Measurements from ENCODE around the gene WNT6. TPM values are rescaled to one million over a fixed set of nuclear protein-coding genes. Genes with fewer than 3 reads are reported as not detected.

WNT6 gene
- total and polyA plus RNA-seq, 4 donors, result 1.6 to 9.7 (median 4.1) TPM

DNA sequence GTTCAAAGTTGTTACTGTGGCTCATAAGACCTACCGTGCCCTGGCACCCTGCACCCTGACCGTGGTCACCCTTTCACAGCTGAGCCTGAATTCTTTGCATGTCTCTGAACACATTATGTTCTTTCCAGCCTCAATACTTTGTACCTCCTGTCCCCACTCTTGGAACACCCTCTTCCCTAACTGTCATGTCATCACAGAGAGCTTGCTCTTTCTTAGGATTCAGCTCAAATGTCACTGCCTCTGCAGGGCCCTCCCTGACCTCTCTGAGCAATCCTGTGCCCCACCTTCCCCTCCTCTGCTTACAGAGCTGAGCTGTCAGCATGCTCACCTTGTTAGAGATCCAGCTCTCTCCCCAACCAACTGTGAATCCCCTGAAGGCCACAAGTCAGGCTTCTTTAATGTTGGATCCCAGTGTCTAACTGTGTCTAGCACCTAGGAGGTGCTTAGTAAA is 43.0 kb upstream of the WNT6 start:
- no peaks in the 10 kb centered on the region for H3K27me3 ChIP-seq (ENCODE audit: control insufficient read depth, insufficient read depth, low read length)
- DNase-seq (ENCODE audit: low read depth in 4 of 6, low spot score in 6 of 6), result no peak
- no peak overlapping the region for H3K4me3 ChIP-seq (ENCODE audit: low read depth, low read length)
- no peaks in the 10 kb centered on the region for H3K4me1 ChIP-seq (ENCODE audit: control insufficient read depth, insufficient read depth, low read length)
- H3K36me3 ChIP-seq (ENCODE audit: control insufficient read depth, insufficient read depth, low read length), result peaks cover 20% of the 10 kb centered on the region
- H3K27ac ChIP-seq (ENCODE audit: low read depth, low read length), result no peak overlapping the region
- 83% methylated on average over 2 of the region's 2 CpGs for WGBS (ENCODE audit: insufficient coverage)
- no peaks in the 10 kb centered on the region for H3K9me3 ChIP-seq (ENCODE audit: control insufficient read depth, insufficient read depth, low read length)

DNA sequence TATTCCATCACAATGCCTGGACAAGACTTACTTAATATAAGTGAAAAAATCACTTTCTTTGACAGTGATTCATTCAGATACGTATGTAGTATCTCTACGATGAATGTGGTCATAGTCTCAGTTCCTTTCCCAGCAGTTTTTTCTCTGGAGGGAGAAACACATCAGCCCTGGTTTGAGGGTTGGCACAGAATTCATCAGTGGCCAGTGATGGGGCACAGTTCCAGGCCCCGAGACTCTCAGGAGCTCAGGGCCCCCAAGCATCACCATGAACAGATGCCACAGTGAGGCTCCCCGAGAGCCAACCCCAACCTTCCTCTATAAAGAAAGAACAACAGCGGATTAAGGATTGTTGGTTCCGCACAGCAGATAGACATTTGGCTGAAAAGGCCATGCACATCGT is 40.5 kb upstream of the WNT6 start:
- peaks cover 8% of the 10 kb centered on the region for H3K36me3 ChIP-seq (ENCODE audit: control insufficient read depth, insufficient read depth, low read length)
- no peak for DNase-seq (ENCODE audit: low read depth in 4 of 6, low spot score in 6 of 6)

DNA sequence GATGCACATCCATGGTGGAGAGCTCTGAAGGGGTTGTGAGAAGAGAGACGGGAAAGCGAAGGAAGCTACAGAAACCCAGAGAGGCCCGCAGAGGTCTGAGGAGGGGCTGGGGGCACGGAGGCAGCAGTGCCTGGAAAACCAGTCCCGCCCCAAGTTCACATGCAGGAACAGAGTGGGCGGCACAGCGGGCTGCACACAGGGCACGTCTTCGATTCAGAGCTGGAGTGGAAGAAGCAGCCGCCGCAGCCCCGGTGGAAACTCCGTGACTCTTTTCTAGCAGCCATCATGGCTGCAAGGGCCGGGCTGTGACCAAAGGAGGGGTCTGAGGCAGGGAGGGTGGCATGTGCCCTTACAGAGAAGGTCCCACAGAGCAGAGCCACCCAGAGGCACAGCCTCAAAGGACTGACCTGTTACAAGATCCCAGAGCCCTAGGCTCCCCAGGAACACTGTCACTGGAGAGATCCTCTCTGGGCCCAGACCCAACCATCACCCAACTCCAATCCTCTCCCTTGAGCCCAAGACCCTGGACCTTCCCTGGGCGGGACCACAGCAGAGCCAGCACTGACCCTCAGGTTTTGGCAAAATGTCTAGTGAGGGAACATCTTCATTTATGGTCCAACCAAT is 38.7 kb upstream of the WNT6 start:
- Histone ChIP-seq H3K27ac (ENCODE audit: low read depth, low read length) (no peak overlapping the region), H3K27me3 (ENCODE audit: control insufficient read depth, insufficient read depth, low read length) (no peaks in the 10 kb centered on the region), H3K36me3 (ENCODE audit: control insufficient read depth, insufficient read depth, low read length) (no peaks in the 10 kb centered on the region), H3K4me3 (ENCODE audit: low read depth, low read length) (no peak overlapping the region), H3K4me1 (ENCODE audit: control insufficient read depth, insufficient read depth, low read length) (no peaks in the 10 kb centered on the region), H3K9me3 (ENCODE audit: control insufficient read depth, insufficient read depth, low read length) (no peaks in the 10 kb centered on the region)
- no peak for DNase-seq (ENCODE audit: low read depth in 4 of 6, low spot score in 6 of 6)
- WGBS (ENCODE audit: insufficient coverage), result 93% methylated on average over 15 of the region's 15 CpGs

More for the DNA sequence above, 40.5 kb upstream of the WNT6 start:
- Histone ChIP-seq H3K4me1 (ENCODE audit: control insufficient read depth, insufficient read depth, low read length) (no peaks in the 10 kb centered on the region), H3K27me3 (ENCODE audit: control insufficient read depth, insufficient read depth, low read length) (no peaks in the 10 kb centered on the region), H3K27ac (ENCODE audit: low read depth, low read length) (no peak overlapping the region), H3K9me3 (ENCODE audit: control insufficient read depth, insufficient read depth, low read length) (no peaks in the 10 kb centered on the region), H3K4me3 (ENCODE audit: low read depth, low read length) (no peak overlapping the region)
- 80% methylated on average over 6 of the region's 7 CpGs for WGBS (ENCODE audit: insufficient coverage)

DNA sequence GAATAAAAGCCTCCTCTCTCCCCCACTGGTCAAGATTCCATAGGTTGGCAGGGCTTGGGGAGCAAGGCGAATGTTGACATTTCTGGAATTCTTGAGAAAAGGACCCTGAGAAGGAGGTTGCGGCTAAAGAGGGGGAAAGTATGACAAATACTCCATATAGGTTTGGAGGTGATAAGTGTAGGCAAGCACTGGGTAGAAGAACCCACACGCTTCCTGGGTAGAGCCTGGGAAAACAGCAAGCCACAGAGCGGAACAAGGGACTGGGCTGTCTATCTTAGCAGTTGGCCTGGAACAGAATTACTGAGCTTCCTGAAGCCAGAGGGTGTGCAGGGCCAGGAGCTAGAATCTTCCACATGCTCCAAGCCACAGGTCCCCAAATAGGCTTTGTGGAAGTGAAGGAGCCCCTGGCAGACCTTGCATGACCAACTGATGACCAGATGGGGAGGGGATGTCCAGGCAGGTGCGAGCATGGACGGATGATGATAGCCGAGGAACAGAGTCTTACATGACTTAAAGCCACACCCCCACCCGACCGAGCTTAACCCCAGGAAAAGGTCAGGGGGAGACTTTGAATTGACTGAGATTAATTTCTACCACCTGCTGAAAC is 37.9 kb upstream of the WNT6 start:
- no peaks in the 10 kb centered on the region for H3K27me3 ChIP-seq (ENCODE audit: control insufficient read depth, insufficient read depth, low read length)
- H3K36me3 ChIP-seq (ENCODE audit: control insufficient read depth, insufficient read depth, low read length), result no peaks in the 10 kb centered on the region
- no peaks in the 10 kb centered on the region for H3K4me1 ChIP-seq (ENCODE audit: control insufficient read depth, insufficient read depth, low read length)
- WGBS (ENCODE audit: insufficient coverage), result 91% methylated on average over 7 of the region's 9 CpGs
- H3K4me3 ChIP-seq (ENCODE audit: low read depth, low read length), result no peak overlapping the region
- H3K27ac ChIP-seq (ENCODE audit: low read depth, low read length), result no peak overlapping the region
- H3K9me3 ChIP-seq (ENCODE audit: control insufficient read depth, insufficient read depth, low read length), result no peaks in the 10 kb centered on the region
- no peak for DNase-seq (ENCODE audit: low read depth in 4 of 6, low spot score in 6 of 6)

DNA sequence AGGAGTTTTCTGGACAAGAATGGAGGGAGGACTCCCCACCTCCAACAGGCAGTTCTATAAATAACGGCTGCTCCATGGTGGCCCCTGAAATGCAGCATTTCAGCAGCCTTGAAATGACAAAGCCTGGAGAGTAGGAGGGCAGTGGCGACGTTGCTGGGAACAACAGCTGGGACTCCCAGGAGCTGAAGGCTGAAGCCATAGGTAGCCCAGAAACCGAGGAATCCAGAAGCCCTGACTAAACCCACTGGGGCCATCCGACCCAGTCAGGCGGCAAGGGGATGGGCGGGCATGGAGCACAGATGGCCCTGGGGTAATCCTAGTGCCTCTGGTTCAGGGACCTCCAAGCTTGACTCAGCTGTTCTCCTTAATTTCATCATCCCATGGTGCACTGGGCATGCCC is 37.0 kb upstream of the WNT6 start:
- Histone ChIP-seq H3K27me3 (ENCODE audit: control insufficient read depth, insufficient read depth, low read length) (no peaks in the 10 kb centered on the region), H3K4me3 (ENCODE audit: low read depth, low read length) (no peak overlapping the region), H3K4me1 (ENCODE audit: control insufficient read depth, insufficient read depth, low read length) (no peaks in the 10 kb centered on the region), H3K9me3 (ENCODE audit: control insufficient read depth, insufficient read depth, low read length) (no peaks in the 10 kb centered on the region), H3K36me3 (ENCODE audit: control insufficient read depth, insufficient read depth, low read length) (no peaks in the 10 kb centered on the region), H3K27ac (ENCODE audit: low read depth, low read length) (no peak overlapping the region)
- DNase-seq (ENCODE audit: low read depth in 4 of 6, low spot score in 6 of 6), result no peak
- 65% methylated on average over 6 of the region's 7 CpGs for WGBS (ENCODE audit: insufficient coverage)

DNA sequence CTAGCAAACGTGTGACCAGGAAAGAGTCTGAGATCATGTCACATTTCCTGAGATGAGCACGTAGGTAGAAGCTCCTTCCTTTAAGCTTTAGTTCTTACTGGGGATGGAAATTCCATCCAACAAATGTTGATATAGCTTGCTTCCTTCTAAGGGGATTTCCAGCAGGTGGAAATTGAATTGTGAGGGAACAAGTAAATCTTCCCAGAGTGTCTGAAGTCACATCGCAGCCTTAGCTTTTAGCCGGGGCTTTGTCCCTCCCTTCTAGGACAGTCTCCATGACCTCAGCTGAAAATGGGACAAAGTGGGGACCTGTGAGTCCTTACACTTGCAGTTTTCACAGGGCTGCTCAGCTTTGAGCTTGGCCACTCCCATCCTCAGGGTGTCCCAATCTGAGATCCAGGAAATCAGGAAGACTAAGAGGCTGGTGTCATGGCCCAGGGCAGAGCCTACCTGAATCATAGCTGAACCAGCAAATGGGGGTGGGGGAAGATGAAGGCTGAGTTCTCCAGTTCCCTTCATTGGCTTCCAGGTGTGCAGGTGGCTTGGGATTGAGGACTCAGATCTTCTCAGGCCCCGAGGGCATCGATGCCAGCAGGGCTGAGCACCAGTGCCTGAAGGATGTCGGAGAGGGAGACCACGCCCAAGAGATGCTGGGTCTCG is 36.3 kb upstream of the WNT6 start:
- 85% methylated on average over 8 of the region's 9 CpGs for WGBS (ENCODE audit: insufficient coverage)
- Histone ChIP-seq H3K27me3 (ENCODE audit: control insufficient read depth, insufficient read depth, low read length) (no peaks in the 10 kb centered on the region), H3K36me3 (ENCODE audit: control insufficient read depth, insufficient read depth, low read length) (no peaks in the 10 kb centered on the region), H3K9me3 (ENCODE audit: control insufficient read depth, insufficient read depth, low read length) (no peaks in the 10 kb centered on the region), H3K4me1 (ENCODE audit: control insufficient read depth, insufficient read depth, low read length) (no peaks in the 10 kb centered on the region), H3K4me3 (ENCODE audit: low read depth, low read length) (no peak overlapping the region), H3K27ac (ENCODE audit: low read depth, low read length) (no peak overlapping the region)
- DNase-seq (ENCODE audit: low read depth in 4 of 6, low spot score in 6 of 6), result no peak

DNA sequence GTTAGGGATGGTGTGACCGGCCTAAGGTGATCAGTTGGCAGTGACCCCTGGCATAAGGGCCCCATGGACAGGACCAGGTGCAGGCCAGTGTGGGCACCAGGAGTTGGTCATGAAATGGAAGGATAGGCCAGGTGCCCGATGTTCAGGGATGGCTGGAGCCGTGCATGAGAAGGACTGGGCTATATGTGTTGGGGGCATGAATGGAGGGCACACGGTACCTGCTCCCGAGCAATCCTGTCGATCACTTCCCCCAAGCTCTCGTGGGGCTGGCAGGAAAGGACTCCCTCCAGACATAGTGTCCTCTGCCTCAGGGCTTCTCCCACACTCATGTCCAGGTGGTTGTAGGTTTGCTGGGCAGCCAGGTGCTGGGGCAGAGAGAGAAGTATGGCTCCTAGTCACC is 35.6 kb upstream of the WNT6 start:
- DNase-seq (ENCODE audit: low read depth in 4 of 6, low spot score in 6 of 6), result no peak
- Histone ChIP-seq H3K9me3 (ENCODE audit: control insufficient read depth, insufficient read depth, low read length) (no peaks in the 10 kb centered on the region), H3K4me3 (ENCODE audit: low read depth, low read length) (no peak overlapping the region), H3K36me3 (ENCODE audit: control insufficient read depth, insufficient read depth, low read length) (no peaks in the 10 kb centered on the region), H3K27ac (ENCODE audit: low read depth, low read length) (no peak overlapping the region), H3K4me1 (ENCODE audit: control insufficient read depth, insufficient read depth, low read length) (no peaks in the 10 kb centered on the region), H3K27me3 (ENCODE audit: control insufficient read depth, insufficient read depth, low read length) (no peaks in the 10 kb centered on the region)
- WGBS (ENCODE audit: insufficient coverage), result 83% methylated on average over 4 of the region's 7 CpGs

DNA sequence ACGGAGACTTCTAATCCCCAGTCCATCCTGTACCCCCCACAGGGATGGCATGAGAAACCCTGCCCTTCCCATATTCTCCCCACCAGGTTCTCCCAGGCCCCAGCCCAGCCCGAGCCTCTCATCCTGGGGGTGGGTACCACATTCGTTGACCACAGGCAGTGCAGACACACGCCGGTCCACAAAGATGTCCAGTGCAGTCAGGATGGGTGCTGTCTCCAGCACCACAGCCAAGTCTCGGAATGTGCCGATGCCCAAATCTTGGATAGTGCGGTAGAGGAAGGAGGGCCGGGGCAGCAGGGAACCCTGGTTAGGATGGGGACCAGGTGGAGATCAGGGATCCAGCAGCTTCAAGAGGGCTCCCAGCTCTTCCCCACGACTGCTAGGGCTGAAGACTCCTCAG is 32.8 kb upstream of the WNT6 start:
- Histone ChIP-seq H3K27me3 (ENCODE audit: control insufficient read depth, insufficient read depth, low read length) (no peaks in the 10 kb centered on the region), H3K27ac (ENCODE audit: low read depth, low read length) (no peak overlapping the region), H3K9me3 (ENCODE audit: control insufficient read depth, insufficient read depth, low read length) (no peaks in the 10 kb centered on the region), H3K36me3 (ENCODE audit: control insufficient read depth, insufficient read depth, low read length) (no peaks in the 10 kb centered on the region), H3K4me3 (ENCODE audit: low read depth, low read length) (no peak overlapping the region), H3K4me1 (ENCODE audit: control insufficient read depth, insufficient read depth, low read length) (no peaks in the 10 kb centered on the region)
- no peak for DNase-seq (ENCODE audit: low read depth in 4 of 6, low spot score in 6 of 6)
- WGBS (ENCODE audit: insufficient coverage), result 87% methylated on average over 9 of the region's 10 CpGs

DNA sequence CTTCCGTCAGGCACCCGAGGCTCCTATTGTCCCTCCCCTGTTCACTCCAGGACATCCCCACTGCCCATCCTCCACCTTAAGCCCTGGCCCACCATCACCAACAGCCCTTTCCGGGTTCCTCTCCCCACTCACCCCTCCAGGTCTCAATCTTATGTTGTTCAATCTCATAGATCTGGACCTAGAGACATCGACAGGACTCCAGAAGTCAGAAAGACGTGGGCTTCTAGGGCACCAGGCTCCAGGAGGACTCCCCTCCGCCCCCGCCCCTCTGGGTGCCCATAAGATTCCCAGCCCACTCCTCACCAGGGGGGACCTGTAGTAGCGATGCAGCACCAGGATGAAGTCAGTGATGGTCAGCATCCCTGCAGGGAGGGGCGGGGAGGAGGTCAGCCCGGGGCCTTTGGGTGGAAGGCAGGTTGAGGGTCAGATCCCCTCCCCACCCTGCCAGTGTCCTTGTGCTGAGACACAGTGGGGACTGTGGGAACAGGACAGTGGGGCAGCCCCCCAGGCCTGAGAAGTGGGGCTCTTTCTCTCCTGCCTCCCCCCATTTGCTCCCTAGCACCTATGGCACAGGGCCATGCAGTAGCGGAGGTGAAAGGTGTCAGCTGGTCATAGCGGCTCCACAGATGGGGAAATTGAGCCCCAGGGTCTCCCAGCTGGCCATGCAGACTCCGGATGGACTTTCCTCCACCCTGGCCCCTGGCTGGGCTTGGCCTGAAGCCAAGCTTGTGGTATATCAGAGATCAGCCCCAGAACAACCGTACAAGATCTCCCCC is 31.7 kb upstream of the WNT6 start:
- WGBS (ENCODE audit: insufficient coverage), result 76% methylated on average over 11 of the region's 14 CpGs
- Histone ChIP-seq H3K4me3 (ENCODE audit: low read depth, low read length) (no peak overlapping the region), H3K27me3 (ENCODE audit: control insufficient read depth, insufficient read depth, low read length) (peaks cover under 1% of the 10 kb centered on the region), H3K36me3 (ENCODE audit: control insufficient read depth, insufficient read depth, low read length) (no peaks in the 10 kb centered on the region), H3K27ac (ENCODE audit: low read depth, low read length) (no peak overlapping the region), H3K4me1 (ENCODE audit: control insufficient read depth, insufficient read depth, low read length) (no peaks in the 10 kb centered on the region), H3K9me3 (ENCODE audit: control insufficient read depth, insufficient read depth, low read length) (no peaks in the 10 kb centered on the region)
- DNase-seq (ENCODE audit: low read depth in 4 of 6, low spot score in 6 of 6), result no peak

Measured in spinal cord (tissue), 10 donors.